Endothelial cell of umbilical vein (primary cell): ENCODE results near the gene KRTAP3-3. TPM values are rescaled to one million over a fixed set of nuclear protein-coding genes. Genes with fewer than 3 reads are reported as not detected.

Experiments used
- BruUV-seq: library from RNA; stranded (reverse); fragments of 400-500 nt; replicated peaks from 2 replicates; lab custom pipeline; 2021; lab: Mats Ljungman, UMichigan
- CTCF ChIA-PET: fragments of 300-600, 350-600 bp; sonication (Branson Sonifier 250); formaldehyde crosslinking; loops from one replicate; lab custom pipeline; 2021; ENCODE audit warnings: antibody characterized with exemption, inconsistent platforms; lab: Charles Lee
- POLR2A ChIA-PET: fragments of 300-600, 350-600 bp; sonication (Branson Sonifier 250); formaldehyde crosslinking; loops from one replicate; lab custom pipeline; 2021; ENCODE audit warnings: antibody characterized with exemption, inconsistent platforms; lab: Charles Lee
- DNase-seq: peaks from one replicate; pipeline ENCODE4 v3.0.0-alpha.2; 2011; ENCODE audit warnings: low read depth, low spot score
- FAIRE-seq: peaks from 2 replicates; lab custom pipeline; 2011; peaks lifted over from hg19 to GRCh38; lab: Jason Lieb, UNC
- H2AFZ ChIP-seq: 2 replicates; pipeline ENCODE4 v1.6.0; 2012; ENCODE audit warnings: low read depth, low read length, control low read depth, inconsistent platforms
- H3K27ac ChIP-seq: 2 replicates; pipeline ENCODE4 v1.5.1; 2011; ENCODE audit warnings: low read depth, mild to moderate bottlenecking, control low read depth, low read length, moderate library complexity; ENCODE audit not compliant: insufficient read depth
- H3K27me3 ChIP-seq, 2 experiments: 2 replicates each; pipeline versions ENCODE4 v1.6.0 to v1.6.1; 2011; ENCODE audit warnings: low read length in 2 of 2, mixed read lengths in 1 of 2; ENCODE audit not compliant: control insufficient read depth in 2 of 2, insufficient read depth in 2 of 2
- H3K36me3 ChIP-seq, 2 experiments: 2 replicates in 1 of 2; 3 replicates in 1 of 2; pipeline ENCODE4 v1.5.1; 2011; ENCODE audit warnings: low read length in 2 of 2, mild to moderate bottlenecking in 1 of 2, moderate library complexity in 1 of 2; ENCODE audit not compliant: control insufficient read depth in 2 of 2, insufficient read depth in 2 of 2; ENCODE audit errors: extremely low read depth in 1 of 2
- H3K4me1 ChIP-seq: 3 replicates; pipeline ENCODE4 v1.5.1; 2011; ENCODE audit warnings: mild to moderate bottlenecking, low read length; ENCODE audit not compliant: control insufficient read depth, insufficient read depth; ENCODE audit errors: extremely low read depth
- H3K4me2 ChIP-seq: 2 replicates; pipeline ENCODE4 v1.6.1; 2011; ENCODE audit warnings: low read length, control low read depth, mixed read lengths; ENCODE audit not compliant: insufficient read depth
- H3K4me3 ChIP-seq, 3 experiments: fragments of 200-600 bp in 1 of 3; sonication (generic), shearing (Covaris generic) in 1 of 3; replicated peaks in 1 of 3; 2 replicates each; pipeline ENCODE4 v1.5.1; 2011 to 2016; ENCODE audit warnings: control low read depth in 3 of 3, low read length in 3 of 3, mild to moderate bottlenecking in 2 of 3, inconsistent platforms in 1 of 3, low read depth in 1 of 3, moderate library complexity in 1 of 3; ENCODE audit not compliant: insufficient read depth in 1 of 3
- H3K79me2 ChIP-seq: 2 replicates; pipeline ENCODE4 v1.6.0; 2012; ENCODE audit warnings: low read length, inconsistent platforms; ENCODE audit not compliant: control insufficient read depth, insufficient read depth
- H3K9ac ChIP-seq: replicated peaks from 2 replicates; pipeline ENCODE3; 2011; ENCODE audit warnings: low read length, control low read depth; ENCODE audit not compliant: insufficient read depth; ENCODE audit errors: extremely low read depth
- H3K9me1 ChIP-seq: replicated peaks from 3 replicates; pipeline ENCODE4 v1.6.0; 2011; ENCODE audit warnings: mild to moderate bottlenecking, low read length; ENCODE audit not compliant: control insufficient read depth, insufficient read depth; ENCODE audit errors: extremely low read depth
- H3K9me3 ChIP-seq: replicated peaks from 2 replicates; pipeline ENCODE4 v1.5.1; 2012; ENCODE audit warnings: low read length, inconsistent platforms; ENCODE audit not compliant: control insufficient read depth, insufficient read depth
- H4K20me1 ChIP-seq: replicated peaks from 2 replicates; pipeline ENCODE3; 2011; ENCODE audit warnings: mild to moderate bottlenecking, low read length; ENCODE audit not compliant: control insufficient read depth, insufficient read depth; ENCODE audit errors: extremely low read depth
- EZH2 ChIP-seq: IDR thresholded peaks from 2 replicates; pipeline ENCODE4 v1.6.1; 2012; ENCODE audit warnings: borderline replicate concordance, low read depth, mild to moderate bottlenecking, moderate library complexity, low read length, inconsistent platforms; ENCODE audit not compliant: severe bottlenecking
- FOS ChIP-seq: IDR thresholded peaks from 2 replicates; pipeline ENCODE4 v1.6.1; 2011; ENCODE audit warnings: mild to moderate bottlenecking, low read length, moderate library complexity, borderline replicate concordance; ENCODE audit not compliant: insufficient read depth
- GATA2 ChIP-seq: IDR thresholded peaks from 2 replicates; pipeline ENCODE4 v1.7.0; 2011; ENCODE audit warnings: low read depth, mild to moderate bottlenecking, moderate library complexity, mixed read lengths, low read length; ENCODE audit not compliant: insufficient read length, insufficient read depth
- JUN ChIP-seq: IDR thresholded peaks from 2 replicates; pipeline ENCODE4 v1.6.1; 2011; ENCODE audit warnings: borderline replicate concordance, low read depth; ENCODE audit not compliant: insufficient read length, insufficient read depth
- MYC ChIP-seq: IDR thresholded peaks from one replicate; pipeline ENCODE4 v1.6.1; 2011; ENCODE audit warnings: mild to moderate bottlenecking, low read depth, low read length
- POLR2A ChIP-seq: IDR thresholded peaks from 2 replicates; pipeline ENCODE4 v1.6.1; 2012; ENCODE audit warnings: low read depth, mild to moderate bottlenecking, control low read depth, low read length
- POLR2AphosphoS5 ChIP-seq: IDR thresholded peaks from 2 replicates; pipeline ENCODE4 v1.6.1; 2012; ENCODE audit warnings: low read depth, mild to moderate bottlenecking, control low read depth, low read length, moderate library complexity; ENCODE audit not compliant: insufficient read depth
- dilution Hi-C: fragments of 300-500 bp; cut with MboI; formaldehyde crosslinking; loops from one replicate; pipeline ENCODE4 v1.15.0; 2019; ENCODE audit warnings: low sequenced_read_pairs; ENCODE audit not compliant: extremely low pct_ligation_motif_present
- intact Hi-C: fragments of 100-400 bp; cut with micrococcal nuclease; formaldehyde crosslinking; loops from one replicate; pipeline ENCODE4 v1.10.0; 2022
- polyA plus RNA-seq, 4 experiments: library from polyadenylated mRNA; depleted of rRNA in 3 of 4; stranded (reverse) in 3 of 4; unstranded in 1 of 4; fragments of >200 nt; gene quantifications; 2 replicates each; pipeline versions ENCODE4 v1.2.1 to v1.2.3, GENCODE V29; 2011 to 2012; ENCODE audit warnings: missing spikeins in 1 of 4
- total RNA-seq: library from RNA; stranded (reverse); gene quantifications from 2 replicates; pipeline ENCODE4 v1.2.3, GENCODE V29; 2021
- TF ChIP-seq, protein P1 (sequence below), 2 donors: IDR thresholded peaks; 1 replicate in 1 of 2; 2 replicates in 1 of 2; pipeline ENCODE4 v1.5.1; 2011; ENCODE audit warnings: low read length in 2 of 2, mild to moderate bottlenecking in 2 of 2, moderate library complexity in 2 of 2, control low read depth in 1 of 2, inconsistent platforms in 1 of 2, low read depth in 1 of 2; ENCODE audit not compliant: insufficient read depth in 1 of 2; ENCODE audit errors: extremely low read depth in 1 of 2
- TF ChIP-seq, protein P2 (sequence below): IDR thresholded peaks from 2 replicates; pipeline ENCODE4 v1.6.1; 2011; ENCODE audit not compliant: insufficient read depth, insufficient read length

KRTAP3-3 gene
- total and polyA plus RNA-seq, 2 donors (not counting 3 experiments of a cell fraction or from before 2014, with no cell fraction given), result not detected

DNA sequence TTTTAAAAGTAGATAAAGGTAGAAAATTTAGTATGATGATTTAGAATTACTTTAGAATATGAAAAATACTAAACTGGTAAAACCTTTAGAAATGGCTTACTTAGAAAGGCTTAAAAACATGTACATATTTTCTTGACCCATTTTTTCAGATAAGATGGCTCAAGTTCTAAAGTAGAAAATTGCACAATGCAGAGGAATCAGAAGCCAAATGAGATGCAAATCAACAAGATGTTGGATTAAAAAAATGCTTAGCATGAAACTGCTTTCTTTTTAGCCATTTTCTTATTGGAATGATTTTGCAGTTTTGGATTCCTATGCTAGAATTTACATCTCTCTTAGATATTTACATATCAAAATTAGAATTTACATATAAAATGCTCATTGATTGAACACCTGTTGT is 16.5 kb upstream of the KRTAP3-3 start:
- no peak for FAIRE-seq
- POLR2A ChIA-PET, result no interaction called here

More for the DNA sequence above, 16.5 kb upstream of the KRTAP3-3 start:
- no peak overlapping the region for H2AFZ ChIP-seq
- BruUV-seq, result no TSS peak
- H3K9me3 ChIP-seq, result no peaks in the 10 kb centered on the region
- no peaks in the 10 kb centered on the region for H3K4me1 ChIP-seq
- H3K9me1 ChIP-seq, result no peaks in the 10 kb centered on the region
- no peaks in the 10 kb centered on the region for H3K36me3 ChIP-seq
- H3K27ac ChIP-seq, result no peak overlapping the region
- H4K20me1 ChIP-seq, result no peaks in the 10 kb centered on the region
- no peak overlapping the region for H3K4me3 ChIP-seq
- H3K27me3 ChIP-seq, result peaks cover 0 to 1% of the 10 kb centered on the region in 2 experiments
- dilution Hi-C loops, result no loop called here
- no peak overlapping the region for H3K4me2 ChIP-seq
- no peak for TF ChIP-seq FOS
- TF ChIP-seq, protein P1, sequence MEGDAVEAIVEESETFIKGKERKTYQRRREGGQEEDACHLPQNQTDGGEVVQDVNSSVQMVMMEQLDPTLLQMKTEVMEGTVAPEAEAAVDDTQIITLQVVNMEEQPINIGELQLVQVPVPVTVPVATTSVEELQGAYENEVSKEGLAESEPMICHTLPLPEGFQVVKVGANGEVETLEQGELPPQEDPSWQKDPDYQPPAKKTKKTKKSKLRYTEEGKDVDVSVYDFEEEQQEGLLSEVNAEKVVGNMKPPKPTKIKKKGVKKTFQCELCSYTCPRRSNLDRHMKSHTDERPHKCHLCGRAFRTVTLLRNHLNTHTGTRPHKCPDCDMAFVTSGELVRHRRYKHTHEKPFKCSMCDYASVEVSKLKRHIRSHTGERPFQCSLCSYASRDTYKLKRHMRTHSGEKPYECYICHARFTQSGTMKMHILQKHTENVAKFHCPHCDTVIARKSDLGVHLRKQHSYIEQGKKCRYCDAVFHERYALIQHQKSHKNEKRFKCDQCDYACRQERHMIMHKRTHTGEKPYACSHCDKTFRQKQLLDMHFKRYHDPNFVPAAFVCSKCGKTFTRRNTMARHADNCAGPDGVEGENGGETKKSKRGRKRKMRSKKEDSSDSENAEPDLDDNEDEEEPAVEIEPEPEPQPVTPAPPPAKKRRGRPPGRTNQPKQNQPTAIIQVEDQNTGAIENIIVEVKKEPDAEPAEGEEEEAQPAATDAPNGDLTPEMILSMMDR (IDR thresholded peaks at IDR 0.05; ENCODE audit: extremely low read depth in 1 of 2, insufficient read depth in 1 of 2, low read depth in 1 of 2, low read length in 2 of 2), result no peak
- no peak for TF ChIP-seq POLR2AphosphoS5
- TF ChIP-seq MYC, result no peak
- TF ChIP-seq GATA2, result no peak
- TF ChIP-seq EZH2, result no peak
- no peak for TF ChIP-seq POLR2A
- no peak for TF ChIP-seq JUN
- TF ChIP-seq, protein P2, sequence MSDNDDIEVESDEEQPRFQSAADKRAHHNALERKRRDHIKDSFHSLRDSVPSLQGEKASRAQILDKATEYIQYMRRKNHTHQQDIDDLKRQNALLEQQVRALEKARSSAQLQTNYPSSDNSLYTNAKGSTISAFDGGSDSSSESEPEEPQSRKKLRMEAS, result no peak
- CTCF ChIA-PET, result no interaction called here
- no peaks in the 10 kb centered on the region for H3K79me2 ChIP-seq
- intact Hi-C loops, result no loop called here
- no peak for DNase-seq
- no peak overlapping the region for H3K9ac ChIP-seq
